ENCODE results near the gene GUCA2A.

GUCA2A gene

GRCh38 chr1:42179275-42179674, 14.7 kb upstream of the GUCA2A start:
- ChIA-PET CTCF (interaction anchor here (1.3 kb wide), 1 partner anchor 13 kb away, joined by 3 read pairs; no protein-coding TSS in a partner anchor), POLR2A (no interaction called here)
- TF ChIP-seq CTCF (IDR thresholded peaks at IDR 0.05; ENCODE audit: control extremely low read depth, extremely low read depth, low read depth, missing control alignments), result no peak
- no peak for DNase-seq (ENCODE audit: extremely low spot score)

- POLR2A ChIA-PET, result interaction anchor here (0.5 kb wide), 1 partner anchor 882 kb away, joined by 3 read pairs; no protein-coding TSS in a partner anchor
These were observed 13.7 kb upstream of the GUCA2A start for GRCh38 chr1:42178249-42178648.

GRCh38 chr1:42177541-42177981, 13.0 kb upstream of the GUCA2A start:
- ChIA-PET POLR2A (no interaction called here), CTCF (interaction anchor here (0.7 to 2.1 kb wide), 8 partner anchors 8 to 163 kb away, joined by 3 to 7 read pairs (median 4); no protein-coding TSS in a partner anchor)
- no peak for TF ChIP-seq CTCF (IDR thresholded peaks at IDR 0.05; ENCODE audit: control extremely low read depth, extremely low read depth, low read depth, missing control alignments)
- DNase-seq (ENCODE audit: extremely low spot score), result no peak

More at GRCh38 chr1:42178249-42178648, 13.7 kb upstream of the GUCA2A start:
- TF ChIP-seq CTCF (IDR thresholded peaks at IDR 0.05; ENCODE audit: control extremely low read depth, extremely low read depth, low read depth, missing control alignments), result no peak
- no peak for DNase-seq (ENCODE audit: extremely low spot score)
- CTCF ChIA-PET, result interaction anchor here (1.2 to 2.1 kb wide), 4 partner anchors 14 to 162 kb away, joined by 3 to 7 read pairs (median 3); no protein-coding TSS in a partner anchor

GRCh38 chr1:42176902-42177519, 12.5 kb upstream of the GUCA2A start:
- TF ChIP-seq CTCF (IDR thresholded peaks at IDR 0.05; ENCODE audit: control extremely low read depth, extremely low read depth, low read depth, missing control alignments), result peak; percentile 86
- ChIA-PET CTCF (interaction anchor here (0.7 to 2.1 kb wide), 8 partner anchors 8 to 163 kb away, joined by 3 to 7 read pairs (median 4); no protein-coding TSS in a partner anchor), POLR2A (no interaction called here)
- peak; percentile 63 for DNase-seq (ENCODE audit: extremely low spot score)

- TF ChIP-seq CTCF (IDR thresholded peaks at IDR 0.05; ENCODE audit: control extremely low read depth, extremely low read depth, low read depth, missing control alignments), result no peak
- CTCF ChIA-PET, result interaction anchor here (0.7 to 5.0 kb wide), 11 partner anchors 11 to 680 kb away, joined by 3 to 44 read pairs (median 7); no protein-coding TSS in a partner anchor
- DNase-seq (ENCODE audit: extremely low spot score), result no peak
- POLR2A ChIA-PET, result no interaction called here
These were observed 10.9 kb upstream of the GUCA2A start for GRCh38 chr1:42175314-42176054.

- no peak for DNase-seq (ENCODE audit: extremely low spot score)
- POLR2A ChIA-PET, result no interaction called here
- TF ChIP-seq CTCF (IDR thresholded peaks at IDR 0.05; ENCODE audit: control extremely low read depth, extremely low read depth, low read depth, missing control alignments), result no peak
- CTCF ChIA-PET, result interaction anchor here (0.6 to 5.0 kb wide), 74 partner anchors 8 to 899 kb away, joined by 3 to 60 read pairs (median 4); partner anchors contain the start of genes C1orf50, GUCA2A, GUCA2B and P3H1
These were observed 9.6 kb upstream of the GUCA2A start for GRCh38 chr1:42173961-42174735.

Data from GM10248 (cell line).